SKM-1 treated with dmso at 0.1 percent for 144 hours (cell line): ENCODE data around the gene HBM.
"Not testable (repeated sequence)": the region's sequence is repeated elsewhere in the genome, so short reads cannot be mapped to it uniquely, and the experiment has no call there.

Experiments used
- DNase-seq: peaks from one replicate; lab custom pipeline; 2025; ENCODE audit not compliant: unreplicated experiment; lab: John Stamatoyannopoulos, UW

Gene HBM

GRCh38 chr16:165539-166374 is at the start of gene HBM:
HBM (plus strand) TSS chr16:165978; CDS start chr16:165998, 20 bp downstream.
- no peak for DNase-seq

- no peak for DNase-seq
Measured at GRCh38 chr16:116015-116414, 49.8 kb upstream of the HBM start.

GRCh38 chr16:117379-118365 is 48.1 kb upstream of the HBM start:
- peak; percentile 54 for DNase-seq

GRCh38 chr16:118857-119256 is 46.9 kb upstream of the HBM start:
- DNase-seq, result no peak

GRCh38 chr16:119295-119694 is 46.5 kb upstream of the HBM start:
- no peak for DNase-seq

- no peak for DNase-seq
Measured at GRCh38 chr16:119835-120491, 45.8 kb upstream of the HBM start.

- DNase-seq, result no peak
Measured at GRCh38 chr16:120756-121155, 45.0 kb upstream of the HBM start.

- no peak for DNase-seq
Measured at GRCh38 chr16:122361-122760, 43.4 kb upstream of the HBM start.

- DNase-seq, result not testable (repeated sequence)
Measured at GRCh38 chr16:123558-124350, 42.0 kb upstream of the HBM start.

- no peak for DNase-seq
Measured at GRCh38 chr16:125011-125410, 40.8 kb upstream of the HBM start.

GRCh38 chr16:129075-129474 is 36.7 kb upstream of the HBM start:
- no peak for DNase-seq

GRCh38 chr16:130533-131173 is 35.1 kb upstream of the HBM start:
- no peak for DNase-seq

GRCh38 chr16:132120-132519 is 33.7 kb upstream of the HBM start:
- no peak for DNase-seq

- DNase-seq, result no peak
Measured at GRCh38 chr16:133716-134115, 32.1 kb upstream of the HBM start.

- no peak for DNase-seq
Measured at GRCh38 chr16:138049-138417, 27.7 kb upstream of the HBM start.

GRCh38 chr16:140175-140857 is 25.5 kb upstream of the HBM start:
- DNase-seq, result no peak

GRCh38 chr16:142405-142967 is 23.3 kb upstream of the HBM start:
- no peak for DNase-seq

GRCh38 chr16:143047-143446 is 22.7 kb upstream of the HBM start:
- DNase-seq, result no peak

- no peak for DNase-seq
Measured at GRCh38 chr16:143456-143855, 22.3 kb upstream of the HBM start.
